ENCODE results near the gene CDKAL1. TPM values are rescaled to one million over a fixed set of nuclear protein-coding genes. Genes with fewer than 3 reads are reported as not detected.

Gene CDKAL1
- total RNA-seq, 1 donor from 2014 or later = 39.6 TPM

GRCh38 chr6:20905377-20905776, 371.1 kb downstream of the CDKAL1 start:
- peaks cover 4% of the 10 kb centered on the region for H3K27me3 Mint-ChIP-seq (ENCODE audit: insufficient read depth, low read depth)
- Histone ChIP-seq H3K36me3 (no peaks in the 10 kb centered on the region), H4K20me1 (ENCODE audit: low read depth) (no peaks in the 10 kb centered on the region), H3K9me3 (ENCODE audit: low read depth) (no peaks in the 10 kb centered on the region), H3K79me2 (ENCODE audit: low read depth) (no peaks in the 10 kb centered on the region), H3K27ac (no peak overlapping the region), H3K4me1 (no peaks in the 10 kb centered on the region), H2AFZ (replicated peaks) (no peak overlapping the region), H3K4me3 (no peak overlapping the region), H3K4me2 (no peak overlapping the region), H3F3A (ENCODE audit: low read depth) (no peaks in the 10 kb centered on the region), H3K27me3 (no peaks in the 10 kb centered on the region), H3K9ac (no peak overlapping the region)
- H3K27ac Mint-ChIP-seq = no peak overlapping the region
- peaks cover 11% of the 10 kb centered on the region for H3K36me3 Mint-ChIP-seq
- TF ChIP-seq EZH2 (IDR thresholded peaks at IDR 0.05) = no peak
- TF ChIP-seq EZH2phosphoT487 (IDR thresholded peaks at IDR 0.05) = no peak
- TF ChIP-seq CTCF (IDR thresholded peaks at IDR 0.05) = no peak
- H3K4me1 Mint-ChIP-seq = no peaks in the 10 kb centered on the region
- peaks cover 14% of the 10 kb centered on the region for H3K9me3 Mint-ChIP-seq
- no peak overlapping the region for H3K4me3 Mint-ChIP-seq
- no peak for DNase-seq (ENCODE audit: low spot score)

DNA sequence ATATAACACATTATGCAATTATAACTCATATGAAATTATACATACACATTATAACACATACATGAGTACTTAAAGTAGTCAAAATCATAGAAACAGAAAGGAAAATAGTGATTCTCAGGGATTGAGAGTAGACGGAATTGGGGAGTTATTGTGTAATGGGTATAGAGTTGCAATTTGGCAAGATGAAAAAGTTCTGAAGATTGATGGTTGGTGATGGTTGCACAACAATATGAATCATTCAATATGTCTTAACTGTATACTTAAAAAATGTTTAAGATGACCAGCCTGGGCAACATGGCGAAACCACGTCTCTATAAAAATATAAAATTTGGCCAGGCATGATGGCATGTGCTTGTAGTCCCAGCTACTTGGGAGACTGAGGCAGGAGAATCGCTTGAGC, 372.7 kb downstream of the CDKAL1 start:
- DNase-seq (ENCODE audit: low spot score) = no peak
- H3K27me3 ChIP-seq = no peaks in the 10 kb centered on the region
- no peak overlapping the region for H3K4me3 ChIP-seq
- H3K36me3 Mint-ChIP-seq = peaks cover 11% of the 10 kb centered on the region
- no peak for TF ChIP-seq EZH2 (IDR thresholded peaks at IDR 0.05)
- no peak for TF ChIP-seq EZH2phosphoT487 (IDR thresholded peaks at IDR 0.05)
- no peak for TF ChIP-seq CTCF (IDR thresholded peaks at IDR 0.05)
- H3K79me2 ChIP-seq (ENCODE audit: low read depth) = no peaks in the 10 kb centered on the region
- H3K9me3 ChIP-seq (ENCODE audit: low read depth) = no peaks in the 10 kb centered on the region
- H2AFZ ChIP-seq (replicated peaks) = no peak overlapping the region
- H3K4me3 Mint-ChIP-seq = no peak overlapping the region
- H4K20me1 ChIP-seq (ENCODE audit: low read depth) = no peaks in the 10 kb centered on the region
- no peaks in the 10 kb centered on the region for H3K4me1 Mint-ChIP-seq
- no peak overlapping the region for H3K4me2 ChIP-seq
- H3K4me1 ChIP-seq = no peaks in the 10 kb centered on the region
- no peak overlapping the region for H3K27ac Mint-ChIP-seq
- H3K9me3 Mint-ChIP-seq = peaks cover 14% of the 10 kb centered on the region
- no peaks in the 10 kb centered on the region for H3F3A ChIP-seq (ENCODE audit: low read depth)
- H3K27ac ChIP-seq = no peak overlapping the region
- peaks cover 4% of the 10 kb centered on the region for H3K27me3 Mint-ChIP-seq (ENCODE audit: insufficient read depth, low read depth)
- no peak overlapping the region for H3K9ac ChIP-seq
- H3K36me3 ChIP-seq = no peaks in the 10 kb centered on the region

DNA sequence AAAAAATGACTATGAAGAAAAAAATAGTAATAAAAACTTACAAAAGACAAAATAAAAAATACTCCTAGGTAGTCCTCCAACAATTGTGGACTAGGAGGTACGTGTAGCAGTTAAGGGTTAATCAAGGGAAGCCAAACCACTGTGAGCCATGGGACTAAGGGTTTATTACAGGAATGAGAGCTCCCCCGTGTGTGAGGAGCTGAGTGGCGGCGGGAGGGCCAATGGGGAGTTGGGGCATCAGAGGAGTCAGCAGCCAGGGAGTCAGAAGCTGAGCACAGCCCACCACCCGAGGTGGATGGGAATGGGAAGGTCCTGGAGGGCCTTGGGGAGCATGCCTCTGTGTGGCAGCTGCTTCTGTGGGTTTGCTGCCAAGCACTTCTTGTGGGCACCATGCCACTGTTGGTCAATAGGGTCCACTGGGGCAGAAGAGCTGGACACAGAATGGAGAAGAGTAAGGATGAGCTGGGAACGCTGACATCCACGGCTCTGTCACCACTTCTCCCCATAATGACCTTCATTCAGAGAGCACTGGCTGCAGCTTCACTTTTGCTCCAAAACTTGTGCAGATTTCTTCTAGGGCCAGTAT, 373.3 kb downstream of the CDKAL1 start:
- H3K4me1 ChIP-seq = no peaks in the 10 kb centered on the region
- peaks cover 11% of the 10 kb centered on the region for H3K36me3 Mint-ChIP-seq
- no peak overlapping the region for H3K27ac Mint-ChIP-seq
- no peak overlapping the region for H2AFZ ChIP-seq (replicated peaks)
- H4K20me1 ChIP-seq (ENCODE audit: low read depth) = no peaks in the 10 kb centered on the region
- H3K9ac ChIP-seq = no peak overlapping the region
- peaks cover 4% of the 10 kb centered on the region for H3K27me3 Mint-ChIP-seq (ENCODE audit: insufficient read depth, low read depth)
- H3K9me3 ChIP-seq (ENCODE audit: low read depth) = no peaks in the 10 kb centered on the region
- H3K4me1 Mint-ChIP-seq = no peaks in the 10 kb centered on the region
- no peaks in the 10 kb centered on the region for H3K79me2 ChIP-seq (ENCODE audit: low read depth)
- TF ChIP-seq EZH2phosphoT487 (IDR thresholded peaks at IDR 0.05) = no peak
- TF ChIP-seq CTCF (IDR thresholded peaks at IDR 0.05) = no peak
- H3K9me3 Mint-ChIP-seq = peaks cover 14% of the 10 kb centered on the region
- DNase-seq (ENCODE audit: low spot score) = no peak
- H3F3A ChIP-seq (ENCODE audit: low read depth) = no peaks in the 10 kb centered on the region
- H3K27ac ChIP-seq = no peak overlapping the region
- no peaks in the 10 kb centered on the region for H3K36me3 ChIP-seq
- H3K4me3 Mint-ChIP-seq = no peak overlapping the region
- H3K27me3 ChIP-seq = no peaks in the 10 kb centered on the region
- H3K4me2 ChIP-seq = no peak overlapping the region
- H3K4me3 ChIP-seq = no peak overlapping the region

All from neural progenitor cell (in vitro differentiated cells).